Measurements from ENCODE around the gene TMEM41A. TPM values are rescaled to one million over a fixed set of nuclear protein-coding genes. Genes with fewer than 3 reads are reported as not detected.

The TMEM41A gene
- total RNA-seq, 1 experiment from 2014 or later, result 14.4 TPM

GRCh38 chr3:185517387-185518130, 18.7 kb upstream of the TMEM41A start:
- POLR2A ChIA-PET, result no interaction called here
- no peaks in the 10 kb centered on the region for H3K4me1 Mint-ChIP-seq
- ATAC-seq (no peak), DNase-seq (ENCODE audit: low spot score) (no peak)
- no peaks in the 10 kb centered on the region for H3K9me3 Mint-ChIP-seq
- CTCF ChIA-PET, result interaction anchor here (1.6 kb wide), 1 partner anchor 58 kb away, joined by 10 read pairs; no protein-coding TSS in a partner anchor
- H3K4me3 Mint-ChIP-seq, result no peak overlapping the region
- no peaks in the 10 kb centered on the region for H3K36me3 Mint-ChIP-seq
- no peak for TF ChIP-seq ZBTB21 (CRISPR knock-in tag; IDR thresholded peaks at IDR 0.05; ENCODE audit: borderline replicate concordance)
- TF ChIP-seq, protein P1, sequence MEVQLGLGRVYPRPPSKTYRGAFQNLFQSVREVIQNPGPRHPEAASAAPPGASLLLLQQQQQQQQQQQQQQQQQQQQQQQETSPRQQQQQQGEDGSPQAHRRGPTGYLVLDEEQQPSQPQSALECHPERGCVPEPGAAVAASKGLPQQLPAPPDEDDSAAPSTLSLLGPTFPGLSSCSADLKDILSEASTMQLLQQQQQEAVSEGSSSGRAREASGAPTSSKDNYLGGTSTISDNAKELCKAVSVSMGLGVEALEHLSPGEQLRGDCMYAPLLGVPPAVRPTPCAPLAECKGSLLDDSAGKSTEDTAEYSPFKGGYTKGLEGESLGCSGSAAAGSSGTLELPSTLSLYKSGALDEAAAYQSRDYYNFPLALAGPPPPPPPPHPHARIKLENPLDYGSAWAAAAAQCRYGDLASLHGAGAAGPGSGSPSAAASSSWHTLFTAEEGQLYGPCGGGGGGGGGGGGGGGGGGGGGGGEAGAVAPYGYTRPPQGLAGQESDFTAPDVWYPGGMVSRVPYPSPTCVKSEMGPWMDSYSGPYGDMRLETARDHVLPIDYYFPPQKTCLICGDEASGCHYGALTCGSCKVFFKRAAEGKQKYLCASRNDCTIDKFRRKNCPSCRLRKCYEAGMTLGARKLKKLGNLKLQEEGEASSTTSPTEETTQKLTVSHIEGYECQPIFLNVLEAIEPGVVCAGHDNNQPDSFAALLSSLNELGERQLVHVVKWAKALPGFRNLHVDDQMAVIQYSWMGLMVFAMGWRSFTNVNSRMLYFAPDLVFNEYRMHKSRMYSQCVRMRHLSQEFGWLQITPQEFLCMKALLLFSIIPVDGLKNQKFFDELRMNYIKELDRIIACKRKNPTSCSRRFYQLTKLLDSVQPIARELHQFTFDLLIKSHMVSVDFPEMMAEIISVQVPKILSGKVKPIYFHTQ (CRISPR knock-in tag; IDR thresholded peaks at IDR 0.05), result no peak
- TF ChIP-seq, protein P2, sequence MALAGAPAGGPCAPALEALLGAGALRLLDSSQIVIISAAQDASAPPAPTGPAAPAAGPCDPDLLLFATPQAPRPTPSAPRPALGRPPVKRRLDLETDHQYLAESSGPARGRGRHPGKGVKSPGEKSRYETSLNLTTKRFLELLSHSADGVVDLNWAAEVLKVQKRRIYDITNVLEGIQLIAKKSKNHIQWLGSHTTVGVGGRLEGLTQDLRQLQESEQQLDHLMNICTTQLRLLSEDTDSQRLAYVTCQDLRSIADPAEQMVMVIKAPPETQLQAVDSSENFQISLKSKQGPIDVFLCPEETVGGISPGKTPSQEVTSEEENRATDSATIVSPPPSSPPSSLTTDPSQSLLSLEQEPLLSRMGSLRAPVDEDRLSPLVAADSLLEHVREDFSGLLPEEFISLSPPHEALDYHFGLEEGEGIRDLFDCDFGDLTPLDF (CRISPR knock-in tag; IDR thresholded peaks at IDR 0.05), result no peak
- TF ChIP-seq, protein P3, sequence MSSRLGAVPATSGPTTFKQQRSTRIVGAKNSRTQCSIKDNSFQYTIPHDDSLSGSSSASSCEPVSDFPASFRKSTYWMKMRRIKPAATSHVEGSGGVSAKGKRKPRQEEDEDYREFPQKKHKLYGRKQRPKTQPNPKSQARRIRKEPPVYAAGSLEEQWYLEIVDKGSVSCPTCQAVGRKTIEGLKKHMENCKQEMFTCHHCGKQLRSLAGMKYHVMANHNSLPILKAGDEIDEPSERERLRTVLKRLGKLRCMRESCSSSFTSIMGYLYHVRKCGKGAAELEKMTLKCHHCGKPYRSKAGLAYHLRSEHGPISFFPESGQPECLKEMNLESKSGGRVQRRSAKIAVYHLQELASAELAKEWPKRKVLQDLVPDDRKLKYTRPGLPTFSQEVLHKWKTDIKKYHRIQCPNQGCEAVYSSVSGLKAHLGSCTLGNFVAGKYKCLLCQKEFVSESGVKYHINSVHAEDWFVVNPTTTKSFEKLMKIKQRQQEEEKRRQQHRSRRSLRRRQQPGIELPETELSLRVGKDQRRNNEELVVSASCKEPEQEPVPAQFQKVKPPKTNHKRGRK (CRISPR knock-in tag; IDR thresholded peaks at IDR 0.05; ENCODE audit: borderline replicate concordance), result no peak
- no peak for TF ChIP-seq MXD4 (CRISPR knock-in tag; IDR thresholded peaks at IDR 0.05; ENCODE audit: borderline replicate concordance)
- TF ChIP-seq, protein P4, sequence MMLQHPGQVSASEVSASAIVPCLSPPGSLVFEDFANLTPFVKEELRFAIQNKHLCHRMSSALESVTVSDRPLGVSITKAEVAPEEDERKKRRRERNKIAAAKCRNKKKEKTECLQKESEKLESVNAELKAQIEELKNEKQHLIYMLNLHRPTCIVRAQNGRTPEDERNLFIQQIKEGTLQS (CRISPR knock-in tag; conservative IDR thresholded peaks at IDR 0.05), result no peak
- TF ChIP-seq NFATC4 (CRISPR knock-in tag; IDR thresholded peaks at IDR 0.05), result no peak
- TF ChIP-seq FOXP1 (CRISPR knock-in tag; IDR thresholded peaks at IDR 0.05; ENCODE audit: borderline replicate concordance), result no peak
- no peak for TF ChIP-seq HMGXB4 (CRISPR knock-in tag; IDR thresholded peaks at IDR 0.05)
- no peak for TF ChIP-seq SP1 (CRISPR knock-in tag; conservative IDR thresholded peaks at IDR 0.05)
- H3K27ac Mint-ChIP-seq, result no peak overlapping the region
- peaks cover 15% of the 10 kb centered on the region for H3K27me3 Mint-ChIP-seq (ENCODE audit: low read depth)

DNA sequence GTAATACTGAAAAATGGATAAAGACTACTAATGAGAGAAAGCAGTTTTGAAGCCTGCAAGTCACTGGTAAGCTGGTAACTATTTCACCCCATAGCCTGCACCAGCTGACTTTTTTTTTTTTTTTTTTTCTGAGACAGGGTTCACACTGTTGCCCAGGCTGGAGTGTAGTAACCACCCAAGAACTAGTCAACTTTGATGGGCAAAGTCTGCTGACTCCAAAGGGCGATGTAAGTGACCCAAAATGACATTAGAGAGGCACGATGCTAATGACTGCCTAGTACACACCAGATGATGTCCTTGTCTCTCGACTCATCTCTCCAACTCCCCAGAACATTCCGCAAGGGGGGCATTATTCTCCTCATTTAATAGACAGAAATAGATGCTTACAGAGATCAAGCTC, 12.9 kb upstream of the TMEM41A start:
- Mint-ChIP-seq H3K4me1 (no peaks in the 10 kb centered on the region), H3K9me3 (no peaks in the 10 kb centered on the region), H3K36me3 (no peaks in the 10 kb centered on the region), H3K4me3 (no peak overlapping the region), H3K27me3 (ENCODE audit: low read depth) (peaks cover 13% of the 10 kb centered on the region), H3K27ac (no peak overlapping the region)
- ATAC-seq, result no peak
- TF ChIP-seq TCF7 (CRISPR knock-in tag; IDR thresholded peaks at IDR 0.05; ENCODE audit: low read depth) (no peak), PRDM15 (CRISPR knock-in tag; IDR thresholded peaks at IDR 0.05) (no peak), CREM (CRISPR knock-in tag; IDR thresholded peaks at IDR 0.05) (no peak), GABPB1 (CRISPR knock-in tag; IDR thresholded peaks at IDR 0.05) (no peak)
- TF ChIP-seq, protein P5, sequence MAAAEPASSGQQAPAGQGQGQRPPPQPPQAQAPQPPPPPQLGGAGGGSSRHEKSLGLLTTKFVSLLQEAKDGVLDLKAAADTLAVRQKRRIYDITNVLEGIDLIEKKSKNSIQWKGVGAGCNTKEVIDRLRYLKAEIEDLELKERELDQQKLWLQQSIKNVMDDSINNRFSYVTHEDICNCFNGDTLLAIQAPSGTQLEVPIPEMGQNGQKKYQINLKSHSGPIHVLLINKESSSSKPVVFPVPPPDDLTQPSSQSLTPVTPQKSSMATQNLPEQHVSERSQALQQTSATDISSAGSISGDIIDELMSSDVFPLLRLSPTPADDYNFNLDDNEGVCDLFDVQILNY (CRISPR knock-in tag; IDR thresholded peaks at IDR 0.05), result no peak
- ChIA-PET CTCF (interaction anchor here (0.8 kb wide), 1 partner anchor 13 kb away, joined by 4 read pairs; the partner anchor contains the start of gene TMEM41A), POLR2A (interaction anchor here (0.6 kb wide), 1 partner anchor 64 kb away, joined by 3 read pairs; no protein-coding TSS in a partner anchor)
- no peak for DNase-seq (ENCODE audit: low spot score)
